HepG2 (cell line): ENCODE results near the gene HYI. TPM values are rescaled to one million over a fixed set of nuclear protein-coding genes. Genes with fewer than 3 reads are reported as not detected.

Experiments
- AHDC1 ChIP-seq: sonication (generic); formaldehyde crosslinking; IDR thresholded peaks from 2 replicates; pipeline ENCODE4 v1.5.1; 2020; ENCODE audit warnings: mild to moderate bottlenecking, missing genetic modification reagents, borderline replicate concordance
- ARID5B ChIP-seq: IDR thresholded peaks from 2 replicates; pipeline ENCODE4 v1.4.0; 2020; ENCODE audit warnings: mild to moderate bottlenecking, missing genetic modification reagents
- ATAD3A ChIP-seq: sonication (generic); formaldehyde crosslinking; IDR thresholded peaks from 2 replicates; pipeline ENCODE4 v1.4.0; 2020; ENCODE audit warnings: missing genetic modification reagents
- CEBPB ChIP-seq: IDR thresholded peaks from 2 replicates; pipeline ENCODE4 v1.6.1; 2011; ENCODE audit warnings: low read depth, low read length, improper control_type of control experiment, borderline replicate concordance
- E2F1 ChIP-seq: sonication (generic); formaldehyde crosslinking; IDR thresholded peaks from 2 replicates; pipeline ENCODE4 v1.5.0; 2020; ENCODE audit warnings: missing genetic modification reagents
- FOXA3 ChIP-seq: IDR thresholded peaks from 2 replicates; pipeline ENCODE4 v1.6.1; 2016; ENCODE audit warnings: missing genetic modification reagents, missing compliant biosample characterization
- GATAD2A ChIP-seq: IDR thresholded peaks from 2 replicates; pipeline ENCODE4 v1.6.1; 2016
- MAFF ChIP-seq: IDR thresholded peaks from 2 replicates; pipeline ENCODE4 v1.6.1; 2011; ENCODE audit warnings: low read depth, low read length, improper control_type of control experiment
- MED1 ChIP-seq: sonication (generic); formaldehyde crosslinking; IDR thresholded peaks from 2 replicates; pipeline ENCODE4 v1.4.0; 2020; ENCODE audit warnings: missing genetic modification reagents
- MTERF4 ChIP-seq: sonication (generic); formaldehyde crosslinking; IDR thresholded peaks from 2 replicates; pipeline ENCODE4 v1.8.0; 2023; ENCODE audit warnings: mild to moderate bottlenecking, missing genetic modification reagents
- NCOA5 ChIP-seq: sonication (generic); formaldehyde crosslinking; IDR thresholded peaks from 2 replicates; pipeline ENCODE4 v1.4.0; 2020; ENCODE audit warnings: missing genetic modification reagents
- RFX1 ChIP-seq: fragments of 450-650 bp; IDR thresholded peaks from 2 replicates; pipeline ENCODE4 v1.6.1; 2017
- SALL1 ChIP-seq: sonication (generic); formaldehyde crosslinking; IDR thresholded peaks from 2 replicates; pipeline ENCODE4 v1.8.0; 2022; ENCODE audit warnings: mild to moderate bottlenecking, missing genetic modification reagents
- SAP130 ChIP-seq: IDR thresholded peaks from 2 replicates; pipeline ENCODE4 v1.6.1; 2016; ENCODE audit warnings: low read depth
- TEAD3 ChIP-seq: optimal IDR thresholded peaks from 2 replicates; pipeline ENCODE3; 2016; ENCODE audit warnings: borderline replicate concordance
- ZNF264 ChIP-seq: sonication (generic); formaldehyde crosslinking; IDR thresholded peaks from 2 replicates; pipeline ENCODE4 v1.4.0; 2020; ENCODE audit warnings: missing genetic modification reagents
- ZNF75D ChIP-seq: sonication (generic); formaldehyde crosslinking; IDR thresholded peaks from 2 replicates; pipeline ENCODE4 v1.8.1; 2023; ENCODE audit warnings: missing genetic modification reagents, mild to moderate bottlenecking, borderline replicate concordance
- ZSCAN22 ChIP-seq: sonication (generic); formaldehyde crosslinking; IDR thresholded peaks from 2 replicates; pipeline ENCODE4 v1.4.0; 2020; ENCODE audit warnings: mild to moderate bottlenecking, missing genetic modification reagents
- polyA plus RNA-seq, 8 experiments: library from polyadenylated mRNA; depleted of rRNA in 3 of 8; stranded (reverse) in 7 of 8; unstranded in 1 of 8; fragments of >200 nt; fragmentation: Illumina TruSeq in 4 of 8; extraction: Trizol in 4 of 8; gene quantifications; 2 replicates each; pipeline versions ENCODE4 v1.2.1 to v1.2.3, GENCODE V29; 2011 to 2016; ENCODE audit warnings: low read depth in 4 of 8, missing spikeins in 1 of 8, mixed read lengths in 1 of 8; ENCODE audit not compliant: insufficient read depth in 1 of 8
- total RNA-seq, 5 experiments: library from RNA; depleted of rRNA; stranded (reverse); fragments of >200 nt; fragmentation: Illumina TruSeq; extraction: Trizol; gene quantifications; 2 replicates each; pipeline ENCODE4 v1.2.3, GENCODE V29; 2016; ENCODE audit warnings: low read depth in 1 of 5

Gene HYI
- total and polyA plus RNA-seq, 2 of the 13 experiments (the other 11 are each of a cell fraction or from before 2014, with no cell fraction given): not detected

- TF ChIP-seq NCOA5 (CRISPR knock-in tag) (no peak), CEBPB (peak; percentile 81; the same call in 1 of the 2 replicates), SALL1 (peak; percentile 24; the same call in 1 of the 2 replicates), TEAD3 (CRISPR knock-in tag) (peak; percentile 45), FOXA3 (CRISPR knock-in tag) (peak; percentile 75), MED1 (CRISPR knock-in tag) (peak; percentile 27), E2F1 (0 out of 2 replicates have a peak, but pooled peaks have one; percentile 29), ATAD3A (CRISPR knock-in tag) (no peak), AHDC1 (CRISPR knock-in tag) (0 out of 2 replicates have a peak, but pooled peaks have one; percentile 22), ZNF264 (CRISPR knock-in tag) (peak; percentile 32; the same call in 1 of the 2 replicates), MAFF (peak; percentile 85), MTERF4 (CRISPR knock-in tag) (no peak), GATAD2A (CRISPR knock-in tag) (0 out of 2 replicates have a peak, but pooled peaks have one; percentile 38), ZNF75D (CRISPR knock-in tag) (no peak), SAP130 (CRISPR knock-in tag) (0 out of 2 replicates have a peak, but pooled peaks have one; percentile 34), ZSCAN22 (CRISPR knock-in tag) (no peak), RFX1 (no peak), ARID5B (CRISPR knock-in tag) (peak; percentile 56; the same call in 1 of the 2 replicates)
These were observed 40.1 kb upstream of the HYI start (continued) for GRCh38 chr1:43493661-43494450.
